GM10266 (cell line): ENCODE data around the gene AKAP7.

ENCODE experiments used
- DNase-seq: peaks from one replicate; pipeline ENCODE4 v3.0.0; 2012; ENCODE audit errors: extremely low spot score
- TF ChIP-seq, protein P1 (sequence below): IDR thresholded peaks from 2 replicates; pipeline ENCODE4 v1.5.1; 2012; ENCODE audit warnings: mild to moderate bottlenecking, low read depth; ENCODE audit not compliant: control insufficient read depth, insufficient read depth; ENCODE audit errors: missing control alignments

Gene AKAP7

DNA sequence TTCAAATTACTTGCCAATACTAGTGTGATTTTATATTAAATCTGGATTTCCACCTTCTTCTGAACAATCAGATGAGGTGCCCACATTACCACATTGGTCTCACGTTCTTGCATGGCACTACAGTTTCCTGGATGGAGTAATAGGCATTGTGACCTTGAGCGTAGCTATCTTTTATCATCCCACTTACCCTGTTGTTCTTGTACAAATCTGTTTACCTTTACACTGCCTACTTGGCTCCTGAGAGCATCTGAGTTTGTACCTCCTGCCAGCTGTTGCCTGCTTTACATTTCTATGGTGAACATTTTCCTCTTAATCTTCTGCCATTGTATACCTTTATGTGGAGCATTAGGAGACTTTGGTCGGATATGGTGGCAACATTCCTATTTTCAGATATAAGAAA, 90.7 kb downstream of the AKAP7 start:
- DNase-seq, result no peak
- TF ChIP-seq, protein P1, sequence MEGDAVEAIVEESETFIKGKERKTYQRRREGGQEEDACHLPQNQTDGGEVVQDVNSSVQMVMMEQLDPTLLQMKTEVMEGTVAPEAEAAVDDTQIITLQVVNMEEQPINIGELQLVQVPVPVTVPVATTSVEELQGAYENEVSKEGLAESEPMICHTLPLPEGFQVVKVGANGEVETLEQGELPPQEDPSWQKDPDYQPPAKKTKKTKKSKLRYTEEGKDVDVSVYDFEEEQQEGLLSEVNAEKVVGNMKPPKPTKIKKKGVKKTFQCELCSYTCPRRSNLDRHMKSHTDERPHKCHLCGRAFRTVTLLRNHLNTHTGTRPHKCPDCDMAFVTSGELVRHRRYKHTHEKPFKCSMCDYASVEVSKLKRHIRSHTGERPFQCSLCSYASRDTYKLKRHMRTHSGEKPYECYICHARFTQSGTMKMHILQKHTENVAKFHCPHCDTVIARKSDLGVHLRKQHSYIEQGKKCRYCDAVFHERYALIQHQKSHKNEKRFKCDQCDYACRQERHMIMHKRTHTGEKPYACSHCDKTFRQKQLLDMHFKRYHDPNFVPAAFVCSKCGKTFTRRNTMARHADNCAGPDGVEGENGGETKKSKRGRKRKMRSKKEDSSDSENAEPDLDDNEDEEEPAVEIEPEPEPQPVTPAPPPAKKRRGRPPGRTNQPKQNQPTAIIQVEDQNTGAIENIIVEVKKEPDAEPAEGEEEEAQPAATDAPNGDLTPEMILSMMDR, result no peak

DNA sequence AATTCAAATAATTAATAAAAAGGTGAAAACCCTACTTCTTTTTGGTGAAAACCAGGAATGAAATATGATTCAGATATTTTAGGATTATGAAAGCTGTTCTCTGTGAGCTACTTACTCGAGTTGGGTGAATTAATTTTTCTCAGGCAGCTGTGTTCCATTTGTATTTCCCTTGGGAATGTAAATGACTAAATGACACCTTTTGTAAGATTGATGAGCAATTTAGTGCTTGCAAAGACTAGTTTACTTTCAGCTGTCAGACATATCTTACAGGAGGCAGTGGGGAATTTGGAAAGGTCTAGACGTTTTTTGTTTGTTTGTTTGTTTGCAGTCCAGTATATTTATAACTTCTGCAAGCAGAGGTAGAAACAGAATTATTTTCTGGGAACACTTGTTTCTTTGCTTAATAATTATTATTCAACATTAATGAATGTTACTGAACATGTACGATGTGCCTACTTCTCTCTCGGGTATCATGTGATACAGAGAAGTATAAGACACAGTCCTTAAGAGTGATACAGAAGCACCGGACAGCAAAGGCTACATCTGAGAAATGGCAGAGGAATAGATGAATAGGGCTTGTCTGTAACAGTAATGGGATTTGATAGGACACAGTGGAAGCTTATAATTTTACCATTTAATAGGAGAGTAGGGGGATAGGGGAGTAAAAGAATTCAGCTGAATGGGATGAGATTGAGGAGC, 91.3 kb downstream of the AKAP7 start:
- TF ChIP-seq, protein P1, result no peak
- no peak for DNase-seq

DNA sequence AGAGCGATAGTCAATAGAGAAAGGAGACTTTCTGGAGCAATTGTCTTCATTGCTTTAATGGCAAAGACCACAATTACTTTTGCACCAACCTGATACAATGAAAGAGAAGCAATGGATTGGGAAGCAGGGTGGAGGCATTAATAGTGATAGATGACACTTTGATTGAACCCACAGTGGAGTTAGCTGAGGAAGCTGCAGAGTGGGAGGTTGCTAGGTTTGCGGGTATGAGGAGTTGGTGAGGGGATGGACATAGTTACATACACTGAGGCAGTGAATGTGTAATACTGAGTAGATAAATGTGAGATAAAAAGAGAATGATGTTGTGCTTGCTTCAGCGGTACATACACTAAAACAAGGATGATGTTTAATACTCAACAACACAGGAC, 91.9 kb downstream of the AKAP7 start:
- no peak for DNase-seq
- TF ChIP-seq, protein P1, result no peak

- TF ChIP-seq, protein P1, result no peak
- no peak for DNase-seq
These were observed 95.8 kb downstream of the AKAP7 start for GRCh38 chr6:131231103-131231502.

- TF ChIP-seq, protein P1, result no peak
- DNase-seq, result no peak
These were observed 96.6 kb downstream of the AKAP7 start for GRCh38 chr6:131231891-131232290.

- DNase-seq, result no peak
- TF ChIP-seq, protein P1, result no peak
These were observed 109.7 kb downstream of the AKAP7 start for GRCh38 chr6:131244942-131245341.

- DNase-seq, result no peak
- TF ChIP-seq, protein P1, result no peak
These were observed 114.9 kb downstream of the AKAP7 start for GRCh38 chr6:131250122-131250521.
